ENCODE data around the gene BCL2A1.

- no peak for TF ChIP-seq CTCF (conservative IDR thresholded peaks at IDR 0.05; ENCODE audit: low read length)
- no peak for TF ChIP-seq EZH2phosphoT487 (IDR thresholded peaks at IDR 0.05; ENCODE audit: borderline replicate concordance, low read depth, low read length)
These were observed 33.0 kb upstream of the BCL2A1 start for GRCh38 chr15:80003934-80004472.
